Mammary epithelial cell (primary cell): ENCODE measurements around the gene CYRIA.

Source experiments
- EZH2 ChIP-seq: IDR thresholded peaks from 2 replicates; pipeline ENCODE4 v1.6.1; 2012; ENCODE audit warnings: low read length, inconsistent platforms, borderline replicate concordance
- TF ChIP-seq, protein P1 (sequence below), 2 donors: IDR thresholded peaks in 1 of 2; conservative IDR thresholded peaks in 1 of 2; 2 replicates each; pipeline ENCODE4 v1.5.1; 2011 to 2012; ENCODE audit warnings: inconsistent platforms in 2 of 2, low read length in 2 of 2, mild to moderate bottlenecking in 2 of 2, control low read depth in 1 of 2, low read depth in 1 of 2; ENCODE audit not compliant: insufficient read depth in 1 of 2; ENCODE audit errors: extremely low read depth in 1 of 2

DNA sequence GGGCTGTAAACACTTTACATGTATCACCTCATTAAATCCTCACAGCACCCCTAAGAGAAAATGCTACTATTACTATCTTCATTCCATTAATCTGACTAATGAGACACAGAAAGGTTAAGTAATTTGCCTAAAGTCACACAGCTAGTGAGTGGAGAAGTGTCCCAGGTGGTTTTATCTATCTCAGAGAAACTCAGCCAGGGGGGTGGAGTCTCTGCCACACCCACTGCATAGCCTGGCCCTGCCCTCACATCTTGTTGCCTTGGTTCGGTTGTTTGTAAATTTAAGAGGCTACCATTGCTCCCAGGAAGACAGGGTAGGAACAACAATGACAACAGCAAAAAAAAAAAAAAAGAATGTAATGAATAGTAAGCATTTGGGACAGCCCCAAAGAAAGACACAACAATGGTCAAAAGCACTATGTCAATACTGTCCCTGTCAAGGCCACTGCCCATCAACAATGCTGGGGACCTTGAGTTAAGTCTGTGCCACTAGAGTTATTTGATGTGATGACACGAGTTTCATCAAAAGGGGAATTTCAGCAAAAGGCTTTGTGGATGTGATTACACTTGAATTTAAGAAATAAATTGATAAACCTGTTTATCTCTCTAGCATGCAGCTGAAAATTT lies 17.5 kb downstream of the CYRIA start:
- TF ChIP-seq, protein P1, sequence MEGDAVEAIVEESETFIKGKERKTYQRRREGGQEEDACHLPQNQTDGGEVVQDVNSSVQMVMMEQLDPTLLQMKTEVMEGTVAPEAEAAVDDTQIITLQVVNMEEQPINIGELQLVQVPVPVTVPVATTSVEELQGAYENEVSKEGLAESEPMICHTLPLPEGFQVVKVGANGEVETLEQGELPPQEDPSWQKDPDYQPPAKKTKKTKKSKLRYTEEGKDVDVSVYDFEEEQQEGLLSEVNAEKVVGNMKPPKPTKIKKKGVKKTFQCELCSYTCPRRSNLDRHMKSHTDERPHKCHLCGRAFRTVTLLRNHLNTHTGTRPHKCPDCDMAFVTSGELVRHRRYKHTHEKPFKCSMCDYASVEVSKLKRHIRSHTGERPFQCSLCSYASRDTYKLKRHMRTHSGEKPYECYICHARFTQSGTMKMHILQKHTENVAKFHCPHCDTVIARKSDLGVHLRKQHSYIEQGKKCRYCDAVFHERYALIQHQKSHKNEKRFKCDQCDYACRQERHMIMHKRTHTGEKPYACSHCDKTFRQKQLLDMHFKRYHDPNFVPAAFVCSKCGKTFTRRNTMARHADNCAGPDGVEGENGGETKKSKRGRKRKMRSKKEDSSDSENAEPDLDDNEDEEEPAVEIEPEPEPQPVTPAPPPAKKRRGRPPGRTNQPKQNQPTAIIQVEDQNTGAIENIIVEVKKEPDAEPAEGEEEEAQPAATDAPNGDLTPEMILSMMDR (conservative IDR thresholded peaks at IDR 0.05 in 1 of 2, IDR thresholded peaks at IDR 0.05 in 1 of 2; ENCODE audit: extremely low read depth in 1 of 2, insufficient read depth in 1 of 2, low read depth in 1 of 2, low read length in 2 of 2) = no peak
- no peak for TF ChIP-seq EZH2
